IMR-90 (cell line): ENCODE measurements around the gene ARHGAP24. TPM values are rescaled to one million over a fixed set of nuclear protein-coding genes. Genes with fewer than 3 reads are reported as not detected.

ENCODE experiments used
- ATAC-seq: fragments of 200-7000 bp; cut with Tn5 transposase; 2 replicates; pipeline ENCODE4 v1.9.1; 2020; ENCODE audit warnings: low read depth, mild to moderate bottlenecking, moderate library complexity
- BruUV-seq: library from RNA; stranded (reverse); fragments of 400-500 nt; replicated peaks from 2 replicates; lab custom pipeline; 2021; lab: Mats Ljungman, UMichigan
- CTCF ChIA-PET: fragments of 300-600 bp; formaldehyde crosslinking; extraction: SDS; loops from one replicate; lab custom pipeline; 2021; ENCODE audit warnings: antibody characterized with exemption; lab: Yijun Ruan, JAX
- POLR2A ChIA-PET: fragments of 300-600 bp; sonication (Branson Sonifier 250); formaldehyde crosslinking; loops from one replicate; lab custom pipeline; 2022; ENCODE audit warnings: antibody characterized with exemption; ENCODE audit not compliant: unreplicated experiment; lab: Charles Lee
- DNase-seq: peaks from one replicate; pipeline ENCODE4 v3.0.0; 2013
- H2AFZ ChIP-seq: replicated peaks from 2 replicates; pipeline ENCODE3; 2013; ENCODE audit warnings: low read length, mild to moderate bottlenecking; ENCODE audit not compliant: poor library complexity
- H2AK5ac ChIP-seq: 2 replicates; pipeline ENCODE4 v1.6.1; 2013; ENCODE audit warnings: low read depth, low read length, inconsistent platforms
- H2AK9ac ChIP-seq: replicated peaks from 2 replicates; pipeline ENCODE3; 2013; ENCODE audit warnings: mild to moderate bottlenecking, low read depth, low read length, moderate library complexity; ENCODE audit not compliant: poor library complexity
- H2BK120ac ChIP-seq: 2 replicates; pipeline ENCODE4 v1.6.1; 2013; ENCODE audit warnings: low read depth, low read length, inconsistent platforms
- H2BK15ac ChIP-seq: 3 replicates; pipeline ENCODE4 v1.6.1; 2013; ENCODE audit warnings: low read depth, low read length, inconsistent platforms
- H2BK20ac ChIP-seq: 2 replicates; pipeline ENCODE4 v1.6.1; 2013; ENCODE audit warnings: low read depth, mild to moderate bottlenecking, inconsistent platforms, low read length, moderate library complexity
- H2BK5ac ChIP-seq: 2 replicates; pipeline ENCODE4 v1.6.1; 2013; ENCODE audit warnings: mild to moderate bottlenecking, low read depth, low read length, inconsistent platforms; ENCODE audit not compliant: poor library complexity, severe bottlenecking
- H3K14ac ChIP-seq: replicated peaks from 2 replicates; pipeline ENCODE4 v1.6.1; 2013; ENCODE audit warnings: low read depth, low read length, inconsistent platforms
- H3K18ac ChIP-seq: 2 replicates; pipeline ENCODE4 v1.6.1; 2013; ENCODE audit warnings: low read depth, low read length, control low read depth
- H3K23ac ChIP-seq: 2 replicates; pipeline ENCODE4 v1.6.1; 2013; ENCODE audit warnings: low read depth, low read length, inconsistent platforms
- H3K27ac ChIP-seq: 2 replicates; pipeline ENCODE4 v1.5.1; 2013; ENCODE audit warnings: mild to moderate bottlenecking, control low read depth, low read length; ENCODE audit not compliant: insufficient read depth
- H3K27me3 ChIP-seq: 2 replicates; pipeline ENCODE4 v1.6.1; 2013; ENCODE audit warnings: low read length; ENCODE audit not compliant: control insufficient read depth, insufficient read depth
- H3K36me3 ChIP-seq: 2 replicates; pipeline ENCODE4 v1.6.1; 2013; ENCODE audit warnings: low read length, mixed read lengths; ENCODE audit not compliant: control insufficient read depth, insufficient read depth
- H3K4ac ChIP-seq: 2 replicates; pipeline ENCODE4 v1.6.1; 2013; ENCODE audit warnings: low read depth, low read length, inconsistent platforms
- H3K4me1 ChIP-seq: 2 replicates; pipeline ENCODE4 v1.6.1; 2013; ENCODE audit warnings: low read length, mixed read lengths; ENCODE audit not compliant: control insufficient read depth, insufficient read depth
- H3K4me2 ChIP-seq: 2 replicates; pipeline ENCODE4 v1.6.1; 2013; ENCODE audit warnings: low read depth, mild to moderate bottlenecking, control low read depth, low read length, moderate library complexity
- H3K4me3 ChIP-seq: 2 replicates; pipeline ENCODE4 v1.5.1; 2013; ENCODE audit warnings: low read depth, mild to moderate bottlenecking, control low read depth, low read length, moderate library complexity; ENCODE audit not compliant: insufficient read depth
- H3K56ac ChIP-seq: 2 replicates; pipeline ENCODE4 v1.6.1; 2013; ENCODE audit warnings: low read length, inconsistent platforms; ENCODE audit not compliant: insufficient read depth; ENCODE audit errors: extremely low read depth
- H3K79me1 ChIP-seq, 2 experiments: 2 replicates each; pipeline ENCODE4 v1.6.1; 2013; ENCODE audit warnings: low read length in 2 of 2, inconsistent platforms in 1 of 2, low read depth in 1 of 2
- H3K9ac ChIP-seq: 2 replicates; pipeline ENCODE4 v1.6.1; 2013; ENCODE audit warnings: low read depth, low read length, control low read depth
- H3K9me1 ChIP-seq: 2 replicates; pipeline ENCODE4 v1.6.1; 2013; ENCODE audit warnings: low read length, inconsistent platforms; ENCODE audit not compliant: insufficient read depth
- H3K9me3 ChIP-seq: 2 replicates; pipeline ENCODE4 v1.6.1; 2013; ENCODE audit warnings: low read length; ENCODE audit not compliant: control insufficient read depth, insufficient read depth
- H4K20me1 ChIP-seq: 2 replicates; pipeline ENCODE4 v1.6.1; 2013; ENCODE audit warnings: low read length, inconsistent platforms; ENCODE audit not compliant: insufficient read depth
- H4K5ac ChIP-seq: 2 replicates; pipeline ENCODE4 v1.6.1; 2013; ENCODE audit warnings: mild to moderate bottlenecking, low read depth, low read length, control low read depth
- H4K8ac ChIP-seq, 2 experiments: 2 replicates each; pipeline ENCODE4 v1.6.1; 2013; ENCODE audit warnings: low read depth in 2 of 2, low read length in 2 of 2, control low read depth in 1 of 2, inconsistent platforms in 1 of 2
- H4K91ac ChIP-seq: 2 replicates; pipeline ENCODE4 v1.6.1; 2013; ENCODE audit warnings: low read depth, low read length, inconsistent platforms; ENCODE audit not compliant: insufficient read depth
- WGBS, 2 experiments: methylation state at CpG; one replicate each; pipeline versions ENCODE4 v1.1.5 to v1.1.7; 2013; ENCODE audit warnings: missing lambda C conversion rate in 2 of 2; ENCODE audit not compliant: insufficient read length in 1 of 2; ENCODE audit errors: extremely low coverage in 2 of 2; 5-methylcytosine and 5-hydroxymethylcytosine counted together
- dilution Hi-C: fragments of 300-500 bp; cut with HindIII; formaldehyde crosslinking; loops from one replicate; pipeline ENCODE4 v1.14.3; 2018; ENCODE audit warnings: low sequenced_read_pairs; ENCODE audit not compliant: unreplicated experiment
- in situ Hi-C: fragments of 300-500 bp; cut with MboI; formaldehyde crosslinking; loops from 3 replicates; pipeline ENCODE4 v1.14.3; 2019; ENCODE audit warnings: low sequenced_read_pairs, inconsistent platforms, mixed read lengths
- intact Hi-C: fragments of 100-400 bp; cut with micrococcal nuclease; formaldehyde crosslinking; loops from 2 replicates; pipeline ENCODE4 v1.10.0; 2022
- polyA plus RNA-seq, 3 experiments: library from polyadenylated mRNA; depleted of rRNA; stranded (reverse); fragments of >200 nt; gene quantifications; 2 replicates each; pipeline ENCODE4 v1.2.3, GENCODE V29; 2012; ENCODE audit warnings: low replicate concordance in 1 of 3
- total RNA-seq: library from RNA; depleted of rRNA; stranded (reverse); fragments of >200 nt; gene quantifications from 2 replicates; pipeline ENCODE4 v1.2.3, GENCODE V29; 2012
- TF ChIP-seq, protein P1 (sequence below): fragments of 150-350 bp; IDR thresholded peaks from 2 replicates; pipeline ENCODE4 v1.6.1; 2017; ENCODE audit warnings: mild to moderate bottlenecking, antibody characterized with exemption, low read length, low read depth

ARHGAP24 gene
- total and polyA plus RNA-seq, 2 of the 4 experiments (the other 2 are of a cell fraction): 11.9 to 24.0 TPM

DNA sequence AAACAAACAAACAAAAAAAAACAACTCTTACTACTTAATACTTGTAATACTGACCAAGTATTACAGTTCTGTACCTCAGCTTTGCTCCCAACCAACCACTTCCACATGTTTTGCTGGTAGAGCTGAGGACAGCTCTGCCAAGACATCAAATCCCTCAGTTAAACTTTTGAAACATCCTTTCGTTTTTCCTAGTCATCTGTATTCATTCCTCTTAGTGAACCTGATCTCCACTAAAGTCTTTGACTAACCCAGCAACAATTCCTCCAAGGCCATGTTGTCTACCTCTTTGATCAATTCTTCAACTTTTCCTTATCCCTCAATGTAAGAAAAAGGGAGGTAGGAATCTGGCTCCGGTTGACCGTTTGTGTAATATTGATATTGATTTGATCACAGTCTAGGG lies 247.5 kb downstream of the ARHGAP24 start:
- ChIA-PET POLR2A (no interaction called here), CTCF (no interaction called here)
- Histone ChIP-seq H2BK20ac (no peak overlapping the region), H3K27ac (no peak overlapping the region), H3K9ac (no peak overlapping the region), H3K4me2 (no peak overlapping the region), H3K4me1 (no peaks in the 10 kb centered on the region), H3K79me1 (no peaks in the 10 kb centered on the region), H3K56ac (no peak overlapping the region), H3K4ac (no peak overlapping the region), H2BK5ac (no peak overlapping the region), H4K20me1 (no peaks in the 10 kb centered on the region), H4K8ac (no peak overlapping the region), H3K27me3 (no peaks in the 10 kb centered on the region; the same call in 1 of the 2 replicates), H3K9me3 (no peaks in the 10 kb centered on the region), H2BK120ac (no peak overlapping the region), H3K9me1 (no peaks in the 10 kb centered on the region; the same call in 1 of the 2 replicates), H3K36me3 (no peaks in the 10 kb centered on the region), H3K14ac (no peak overlapping the region), H2AFZ (no peak overlapping the region), H3K4me3 (no peak overlapping the region), H2BK15ac (no peak overlapping the region), H4K91ac (no peak overlapping the region), H4K5ac (no peak overlapping the region), H2AK5ac (no peak overlapping the region), H2AK9ac (no peak overlapping the region), H3K18ac (no peak overlapping the region), H3K23ac (no peak overlapping the region)
- BruUV-seq: no TSS peak
- dilution Hi-C loops (no loop called here), in situ Hi-C loops (no loop called here), intact Hi-C loops (no loop called here)
- TF ChIP-seq, protein P1, sequence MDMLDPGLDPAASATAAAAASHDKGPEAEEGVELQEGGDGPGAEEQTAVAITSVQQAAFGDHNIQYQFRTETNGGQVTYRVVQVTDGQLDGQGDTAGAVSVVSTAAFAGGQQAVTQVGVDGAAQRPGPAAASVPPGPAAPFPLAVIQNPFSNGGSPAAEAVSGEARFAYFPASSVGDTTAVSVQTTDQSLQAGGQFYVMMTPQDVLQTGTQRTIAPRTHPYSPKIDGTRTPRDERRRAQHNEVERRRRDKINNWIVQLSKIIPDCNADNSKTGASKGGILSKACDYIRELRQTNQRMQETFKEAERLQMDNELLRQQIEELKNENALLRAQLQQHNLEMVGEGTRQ: no peak
- ATAC-seq (no peak), DNase-seq (no peak)
- WGBS, 2 experiments: no CpG with 5 or more reads among the region's 3 CpGs
